HEK293T (cell line): ENCODE data around the gene ARMC5.

Experiments
- CTCF ChIA-PET: fragments of 350-600 bp; formaldehyde crosslinking; extraction: SDS; loops from one replicate; lab custom pipeline; 2021; ENCODE audit warnings: antibody characterized with exemption, inconsistent platforms; lab: Yijun Ruan, JAX
- POLR2A ChIA-PET: fragments of 350-600 bp; formaldehyde crosslinking; extraction: SDS; loops from one replicate; lab custom pipeline; 2020; ENCODE audit warnings: antibody characterized with exemption, inconsistent platforms; lab: Yijun Ruan, JAX
- DNase-seq: peaks from one replicate; pipeline ENCODE4 v3.0.0; 2012; ENCODE audit warnings: mixed read lengths; ENCODE audit errors: extremely low spot score
- ARNT ChIP-seq: fragments of 450-650 bp; IDR thresholded peaks from 2 replicates; pipeline ENCODE4 v1.6.1; 2017; ENCODE audit warnings: mild to moderate bottlenecking
- BHLHE40 ChIP-seq: fragments of 450-650 bp; IDR thresholded peaks from 2 replicates; pipeline ENCODE4 v1.6.1; 2016; ENCODE audit warnings: mild to moderate bottlenecking, moderate library complexity, borderline replicate concordance
- CTBP1 ChIP-seq: fragments of 450-650 bp; IDR thresholded peaks from 2 replicates; pipeline ENCODE4 v1.6.1; 2016; ENCODE audit warnings: borderline replicate concordance
- ELF4 ChIP-seq: fragments of 450-650 bp; IDR thresholded peaks from 2 replicates; pipeline ENCODE4 v1.6.1; 2017; ENCODE audit warnings: antibody characterized with exemption
- FOXA1 ChIP-seq: fragments of 450-650 bp; IDR thresholded peaks from 2 replicates; pipeline ENCODE4 v1.6.1; 2016; ENCODE audit warnings: mild to moderate bottlenecking
- FOXK2 ChIP-seq: fragments of 450-650 bp; IDR thresholded peaks from 2 replicates; pipeline ENCODE4 v1.6.1; 2016; ENCODE audit warnings: mild to moderate bottlenecking
- FOXM1 ChIP-seq: fragments of 450-650 bp; IDR thresholded peaks from 2 replicates; pipeline ENCODE4 v1.6.1; 2017; ENCODE audit warnings: mild to moderate bottlenecking, borderline replicate concordance
- HDGF ChIP-seq: fragments of 450-650 bp; IDR thresholded peaks from 2 replicates; pipeline ENCODE4 v1.6.1; 2017; ENCODE audit warnings: antibody characterized with exemption, borderline replicate concordance
- L3MBTL2 ChIP-seq: fragments of 450-650 bp; conservative IDR thresholded peaks from 2 replicates; pipeline ENCODE4 v1.6.1; 2016; ENCODE audit warnings: mild to moderate bottlenecking
- LEF1 ChIP-seq: fragments of 450-650 bp; IDR thresholded peaks from 2 replicates; pipeline ENCODE4 v1.6.1; 2017; ENCODE audit warnings: mild to moderate bottlenecking, borderline replicate concordance
- NFRKB ChIP-seq: fragments of 450-650 bp; IDR thresholded peaks from 2 replicates; pipeline ENCODE4 v1.6.1; 2016; ENCODE audit warnings: mild to moderate bottlenecking, moderate library complexity
- PKNOX1 ChIP-seq: fragments of 450-650 bp; IDR thresholded peaks from 2 replicates; pipeline ENCODE4 v1.6.1; 2016
- SP1 ChIP-seq: fragments of 450-650 bp; IDR thresholded peaks from 2 replicates; pipeline ENCODE4 v1.6.1; 2017
- SUZ12 ChIP-seq: fragments of 450-650 bp; IDR thresholded peaks from 2 replicates; pipeline ENCODE4 v1.6.1; 2016; ENCODE audit warnings: mild to moderate bottlenecking
- TARDBP ChIP-seq: fragments of 450-650 bp; IDR thresholded peaks from 2 replicates; pipeline ENCODE4 v1.6.1; 2016
- ZNF384 ChIP-seq: fragments of 450-650 bp; IDR thresholded peaks from 2 replicates; pipeline ENCODE4 v1.6.1; 2016

ARMC5 gene

GRCh38 chr16:31505483-31505882 lies 46.2 kb downstream of the ARMC5 start:
- no peak for DNase-seq
- TF ChIP-seq NFRKB (no peak), LEF1 (no peak), FOXK2 (no peak), ZNF384 (no peak), CTBP1 (no peak), SUZ12 (no peak)
- CTCF ChIA-PET, result no interaction called here
- POLR2A ChIA-PET, result no interaction called here

GRCh38 chr16:31507617-31507928 lies 48.3 kb downstream of the ARMC5 start:
- TF ChIP-seq NFRKB (no peak), FOXA1 (no peak), SUZ12 (no peak), TARDBP (no peak), ZNF384 (no peak), SP1 (no peak), HDGF (no peak), CTBP1 (no peak)
- ChIA-PET CTCF (interaction anchor here (1.0 to 1.6 kb wide), 2 partner anchors 47 to 207 kb away, joined by 3 to 5 read pairs; no protein-coding TSS in a partner anchor), POLR2A (interaction anchor here (1.0 to 2.5 kb wide), 14 partner anchors 9 to 206 kb away, joined by 3 to 12 read pairs (median 4); partner anchors contain the start of gene ARMC5)
- no peak for DNase-seq

- CTCF ChIA-PET, result interaction anchor here (1.6 kb wide), 1 partner anchor 47 kb away, joined by 5 read pairs; no protein-coding TSS in a partner anchor
- POLR2A ChIA-PET, result interaction anchor here (0.7 to 2.5 kb wide), 17 partner anchors 10 to 422 kb away, joined by 3 to 12 read pairs (median 3); partner anchors contain the start of gene ARMC5
- DNase-seq, result peak; percentile 87
- TF ChIP-seq PKNOX1 (no peak), ARNT (no peak), SUZ12 (no peak), ELF4 (peak; percentile 68), LEF1 (no peak), BHLHE40 (no peak), ZNF384 (no peak), SP1 (no peak), FOXM1 (peak; percentile 12; the same call in 1 of the 2 replicates), CTBP1 (no peak), NFRKB (no peak), FOXA1 (no peak), HDGF (no peak), TARDBP (no peak), L3MBTL2 (peak; percentile 64), FOXK2 (no peak)
These were observed 48.8 kb downstream of the ARMC5 start, which contains the start of gene RUSF1 for GRCh38 chr16:31507929-31508705. Gene RUSF1, minus strand, starts transcription at chr16:31508391. Its CDS starts 18 bp downstream, at chr16:31508373.

- CTCF ChIA-PET, result interaction anchor here (1.6 kb wide), 1 partner anchor 48 kb away, joined by 5 read pairs; no protein-coding TSS in a partner anchor
- POLR2A ChIA-PET, result interaction anchor here (0.7 to 2.5 kb wide), 17 partner anchors 10 to 423 kb away, joined by 3 to 12 read pairs (median 3); partner anchors contain the start of gene ARMC5
These were observed 49.5 kb downstream of the ARMC5 start for GRCh38 chr16:31508706-31509195.

GRCh38 chr16:31513126-31513525 lies 53.8 kb downstream of the ARMC5 start:
- POLR2A ChIA-PET, result no interaction called here
- TF ChIP-seq PKNOX1 (no peak), SUZ12 (no peak), CTBP1 (no peak), L3MBTL2 (no peak), ARNT (no peak), ZNF384 (no peak), ELF4 (no peak), HDGF (no peak), SP1 (no peak), BHLHE40 (no peak), LEF1 (no peak), TARDBP (no peak)
- CTCF ChIA-PET, result no interaction called here
- DNase-seq, result no peak

More at GRCh38 chr16:31508706-31509195, 49.5 kb downstream of the ARMC5 start:
- no peak for TF ChIP-seq SP1
- no peak for TF ChIP-seq ARNT
- no peak for TF ChIP-seq PKNOX1
- no peak for TF ChIP-seq SUZ12
- TF ChIP-seq NFRKB, result no peak
- TF ChIP-seq ELF4, result no peak
- TF ChIP-seq FOXK2, result no peak
- TF ChIP-seq L3MBTL2, result no peak
- no peak for TF ChIP-seq FOXA1
- no peak for TF ChIP-seq CTBP1
- TF ChIP-seq ZNF384, result no peak
- no peak for TF ChIP-seq FOXM1
- no peak for TF ChIP-seq BHLHE40
- TF ChIP-seq LEF1, result no peak
- no peak for TF ChIP-seq HDGF
- no peak for DNase-seq
